IMR-90 (cell line): ENCODE results near the gene NOXA1.

Experiments used
- CTCF ChIP-seq: conservative IDR thresholded peaks from 2 replicates; pipeline ENCODE4 v1.5.1; 2012; ENCODE audit warnings: mild to moderate bottlenecking, low read depth, low read length, improper control_type of control experiment
- MXI1 ChIP-seq: IDR thresholded peaks from 2 replicates; pipeline ENCODE4 v1.6.1; 2012; ENCODE audit warnings: low read depth, mild to moderate bottlenecking, low read length, moderate library complexity, borderline replicate concordance

DNA sequence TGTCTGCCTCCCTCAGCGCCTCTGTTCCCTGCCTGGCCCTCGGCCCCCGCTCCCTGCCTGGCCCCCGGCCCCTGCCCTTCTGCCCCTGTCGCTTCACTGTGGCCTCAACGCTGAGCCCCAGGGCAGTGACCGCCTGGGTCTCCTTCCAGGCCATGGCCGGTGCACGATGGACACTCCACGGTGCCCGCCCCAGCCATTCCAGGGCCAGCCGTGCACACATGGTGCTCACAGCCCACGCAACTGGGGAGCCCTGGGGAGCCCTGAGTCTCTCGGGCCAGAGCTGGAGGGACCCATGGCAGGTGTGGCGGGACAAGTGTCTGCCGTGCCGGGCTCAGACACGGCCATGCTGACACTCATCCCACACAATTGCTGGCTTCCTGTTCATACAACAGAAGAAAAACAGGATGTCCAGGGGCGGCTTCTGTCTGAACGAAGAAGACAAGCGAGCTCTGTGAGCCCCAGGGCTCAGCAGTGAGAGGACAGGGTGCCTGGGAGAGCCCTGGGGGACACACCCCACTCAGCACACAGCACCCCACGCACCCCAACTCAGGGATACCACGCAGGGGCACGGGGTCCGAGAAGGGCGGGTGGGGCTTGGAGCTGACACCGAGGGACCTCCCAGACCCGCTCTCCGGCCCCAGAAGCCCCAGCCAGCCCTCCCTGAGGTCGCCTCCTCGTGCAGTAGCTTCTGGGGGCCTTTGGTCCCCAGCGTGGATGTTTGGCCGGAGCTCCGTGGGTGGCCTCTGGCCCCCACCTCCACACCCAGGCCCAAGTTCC lies 35.9 kb upstream of the NOXA1 start:
- TF ChIP-seq CTCF: no peak
- TF ChIP-seq MXI1: no peak
